ENCODE data around the gene SHPK.

SHPK gene

DNA sequence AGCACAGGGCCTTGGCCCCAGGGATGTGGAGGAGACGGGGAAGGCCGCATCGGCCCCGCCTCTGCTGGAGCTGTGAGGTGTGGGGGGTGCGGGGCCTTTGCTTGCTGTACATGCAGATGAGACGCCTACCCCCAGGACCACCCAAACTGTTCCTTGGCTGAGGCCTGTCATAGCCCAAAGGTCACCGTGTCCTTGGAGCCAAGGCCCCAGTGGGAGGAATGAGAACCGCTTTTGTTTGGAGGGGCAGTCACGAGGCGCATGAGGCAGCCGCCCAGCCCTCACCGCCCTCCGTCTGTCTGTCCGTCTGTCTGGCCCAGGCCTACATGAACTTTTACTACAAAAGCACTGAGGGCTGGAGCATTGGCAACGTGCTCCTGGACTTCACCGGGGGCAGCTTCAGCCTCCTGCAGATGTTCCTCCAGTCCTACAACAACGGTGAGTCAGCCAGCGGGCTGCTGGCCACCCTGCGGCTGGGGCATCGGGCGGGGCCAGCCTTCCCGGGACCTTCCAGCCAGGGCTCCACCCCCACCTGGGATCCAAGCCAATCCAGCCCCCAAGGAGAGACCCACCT lies 23.6 kb upstream of the SHPK start:
- Histone ChIP-seq H3K4me3 (ENCODE audit: low read length in 2 of 2) (no peak overlapping the region), H3K9ac (ENCODE audit: low read length in 2 of 2) (no peak overlapping the region), H3K36me3 (ENCODE audit: control insufficient read depth in 2 of 2, insufficient read depth in 2 of 2, low read length in 2 of 2) (peaks cover 7 to 12% of the 10 kb centered on the region in 2 donors), H3K27ac (ENCODE audit: low read length) (peak overlapping the region; percentile 53), H3K4me1 (ENCODE audit: control insufficient read depth, insufficient read depth, low read length) (peaks cover 14% of the 10 kb centered on the region), H3K27me3 (ENCODE audit: control insufficient read depth in 1 of 2, insufficient read depth in 2 of 2, low read length in 2 of 2) (no peaks in the 10 kb centered on the region), H3K9me3 (ENCODE audit: control insufficient read depth in 2 of 2, low read length in 2 of 2) (no peaks in the 10 kb centered on the region)

DNA sequence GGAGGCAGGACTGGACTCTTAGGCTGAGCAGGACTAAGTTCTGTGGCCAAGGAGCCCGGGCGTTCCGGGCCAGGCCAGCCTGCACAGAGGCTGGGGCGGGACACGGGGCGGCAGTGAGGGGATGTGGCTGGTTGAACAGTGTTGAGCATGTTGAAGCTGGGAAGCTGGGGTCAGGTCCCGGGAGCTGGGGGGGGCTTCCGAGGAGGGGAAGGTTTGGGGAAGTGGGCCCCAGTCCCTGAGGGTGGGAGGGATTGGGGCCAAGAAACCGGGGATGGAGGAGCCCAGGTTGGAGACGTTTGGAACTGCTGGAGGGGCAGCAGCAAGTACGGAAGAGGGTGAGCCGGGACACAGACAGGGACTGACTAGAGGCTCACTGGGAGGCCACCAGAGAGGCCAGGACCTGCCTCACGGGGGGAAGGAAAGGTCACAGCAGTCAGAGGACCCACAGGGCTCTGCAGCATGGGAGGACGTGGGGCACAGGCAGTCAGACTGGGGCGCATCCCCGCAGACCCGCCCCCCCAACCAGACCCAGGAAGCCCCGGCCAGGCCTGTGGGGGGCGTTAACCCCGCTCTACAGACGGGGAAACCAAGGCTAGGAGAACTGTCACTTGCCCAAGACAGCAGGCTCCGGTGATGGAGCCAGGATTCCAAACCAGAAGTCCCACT lies 22.9 kb upstream of the SHPK start:
- H3K9me3 ChIP-seq (ENCODE audit: control insufficient read depth in 2 of 2, low read length in 2 of 2): no peaks in the 10 kb centered on the region
- no peaks in the 10 kb centered on the region for H3K27me3 ChIP-seq (ENCODE audit: control insufficient read depth in 1 of 2, insufficient read depth in 2 of 2, low read length in 2 of 2)
- H3K4me3 ChIP-seq (ENCODE audit: low read length in 2 of 2): no peak overlapping the region
- peaks cover 0 to 6% of the 10 kb centered on the region in 2 donors for H3K36me3 ChIP-seq (ENCODE audit: control insufficient read depth in 2 of 2, insufficient read depth in 2 of 2, low read length in 2 of 2)
- peaks cover 14% of the 10 kb centered on the region for H3K4me1 ChIP-seq (ENCODE audit: control insufficient read depth, insufficient read depth, low read length)
- no peak overlapping the region for H3K9ac ChIP-seq (ENCODE audit: low read length in 2 of 2)
- peak overlapping the region; percentile 53 for H3K27ac ChIP-seq (ENCODE audit: low read length)

DNA sequence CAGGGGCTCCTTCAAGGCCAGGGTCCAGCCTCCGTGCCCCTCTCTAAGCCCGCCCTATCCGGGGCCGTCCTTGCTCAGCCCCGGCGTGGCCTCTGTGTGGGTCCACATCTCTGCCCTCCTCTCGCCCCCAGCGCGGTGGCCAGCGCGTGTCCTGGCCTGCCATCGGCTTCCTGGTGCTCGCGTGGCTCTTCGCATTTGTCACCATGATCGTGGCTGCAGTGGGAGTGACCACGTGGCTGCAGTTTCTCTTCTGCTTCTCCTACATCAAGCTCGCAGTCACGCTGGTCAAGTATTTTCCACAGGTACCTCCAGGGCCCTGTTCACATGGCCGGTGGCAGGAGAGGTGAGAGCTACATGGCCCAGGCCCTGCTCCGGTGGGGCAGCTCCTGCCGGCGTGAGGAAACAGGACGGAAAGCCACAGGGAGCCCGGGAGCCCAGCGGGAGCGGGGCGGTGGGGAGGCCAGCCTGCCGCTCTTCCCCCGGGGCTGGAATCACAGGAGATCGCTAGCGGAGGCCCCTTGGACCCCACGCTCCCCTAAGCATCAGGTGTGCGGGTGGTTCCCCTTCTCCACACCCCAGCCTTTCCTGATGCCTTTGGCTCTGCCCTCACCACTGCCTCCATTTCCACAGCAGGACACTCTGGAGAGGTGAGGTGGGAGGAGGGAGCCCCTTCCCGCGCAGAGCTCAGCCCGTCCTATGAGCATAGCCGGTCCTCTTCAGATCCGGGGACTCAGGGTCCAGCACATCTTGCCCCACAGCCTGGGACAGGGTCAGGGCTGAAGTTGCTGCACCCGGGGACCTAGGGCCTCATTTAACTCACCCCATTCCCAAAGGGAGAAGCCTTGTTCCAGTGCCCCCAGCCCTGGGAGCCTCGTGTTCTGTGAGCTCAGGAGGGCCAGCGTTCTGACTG lies 22.1 kb upstream of the SHPK start:
- Histone ChIP-seq H3K36me3 (ENCODE audit: control insufficient read depth in 2 of 2, insufficient read depth in 2 of 2, low read length in 2 of 2) (peaks cover 0 to 4% of the 10 kb centered on the region in 2 donors), H3K27ac (ENCODE audit: low read length) (no peak overlapping the region), H3K4me3 (ENCODE audit: low read length in 2 of 2) (no peak overlapping the region), H3K27me3 (ENCODE audit: control insufficient read depth in 1 of 2, insufficient read depth in 2 of 2, low read length in 2 of 2) (no peaks in the 10 kb centered on the region), H3K9me3 (ENCODE audit: control insufficient read depth in 2 of 2, low read length in 2 of 2) (no peaks in the 10 kb centered on the region), H3K9ac (ENCODE audit: low read length in 2 of 2) (no peak overlapping the region), H3K4me1 (ENCODE audit: control insufficient read depth, insufficient read depth, low read length) (peaks cover 14% of the 10 kb centered on the region)

DNA sequence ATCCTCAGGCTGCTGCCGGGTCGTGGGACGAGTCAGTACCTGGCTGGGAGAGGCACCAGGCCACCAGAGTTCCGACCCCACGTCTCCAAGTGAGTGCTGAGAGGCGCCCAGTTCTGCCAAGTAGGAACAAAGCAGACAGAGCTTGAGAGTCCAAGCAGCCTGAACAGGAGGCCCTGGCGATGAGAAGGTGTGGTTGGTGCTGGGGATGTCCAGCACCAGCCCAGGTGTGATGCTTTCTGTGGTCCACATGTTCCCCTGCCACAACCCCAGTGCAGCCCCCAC lies 21.5 kb upstream of the SHPK start:
- H3K27ac ChIP-seq (ENCODE audit: low read length): no peak overlapping the region
- peaks cover 14% of the 10 kb centered on the region for H3K4me1 ChIP-seq (ENCODE audit: control insufficient read depth, insufficient read depth, low read length)
- peaks cover 0 to 4% of the 10 kb centered on the region in 2 donors for H3K36me3 ChIP-seq (ENCODE audit: control insufficient read depth in 2 of 2, insufficient read depth in 2 of 2, low read length in 2 of 2)
- H3K4me3 ChIP-seq (ENCODE audit: low read length in 2 of 2): no peak overlapping the region
- H3K27me3 ChIP-seq (ENCODE audit: control insufficient read depth in 1 of 2, insufficient read depth in 2 of 2, low read length in 2 of 2): no peaks in the 10 kb centered on the region
- no peak overlapping the region for H3K9ac ChIP-seq (ENCODE audit: low read length in 2 of 2)
- H3K9me3 ChIP-seq (ENCODE audit: control insufficient read depth in 2 of 2, low read length in 2 of 2): no peaks in the 10 kb centered on the region

DNA sequence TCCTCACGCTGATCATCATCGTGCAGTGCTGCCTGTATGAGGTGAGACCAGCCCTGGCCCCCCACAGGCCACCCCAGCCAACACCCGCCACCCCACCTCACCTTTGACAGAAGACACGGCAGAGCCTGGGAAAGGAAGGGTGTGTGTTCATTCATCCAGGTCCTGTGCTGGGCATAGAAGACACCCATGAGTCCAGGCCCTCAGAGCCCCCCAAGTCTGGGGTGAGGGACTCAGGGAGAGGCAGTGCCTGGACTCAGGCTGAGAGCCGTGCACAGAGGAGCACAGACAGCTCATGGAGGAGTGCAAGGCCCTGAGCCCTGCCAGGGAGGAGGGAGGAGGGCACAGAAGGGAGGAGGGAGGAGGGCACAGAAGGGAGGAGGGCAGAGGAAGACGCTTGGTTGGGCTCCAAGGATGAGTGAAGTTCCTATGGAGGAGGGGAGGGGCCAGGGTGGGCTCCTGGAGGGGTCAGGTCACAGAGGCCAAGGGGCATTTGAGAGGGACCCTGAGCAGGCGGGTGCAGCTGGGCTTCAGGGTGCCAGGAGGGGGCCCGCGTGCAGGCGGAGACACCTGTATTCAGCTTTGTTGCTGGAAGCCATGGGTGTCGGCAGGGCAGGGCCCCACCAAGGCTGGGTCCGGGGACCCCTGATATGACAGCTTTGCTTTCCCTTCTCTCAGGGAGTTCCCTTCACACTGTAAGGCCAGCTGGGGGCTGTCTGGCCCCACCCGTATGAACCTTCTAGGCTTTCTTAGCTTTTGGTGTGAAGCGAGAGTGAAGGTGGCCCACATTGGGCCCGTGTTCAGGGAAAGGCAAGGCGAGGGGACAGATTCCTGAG lies 20.9 kb upstream of the SHPK start:
- H3K27me3 ChIP-seq (ENCODE audit: control insufficient read depth in 1 of 2, insufficient read depth in 2 of 2, low read length in 2 of 2): no peaks in the 10 kb centered on the region
- H3K9ac ChIP-seq (ENCODE audit: low read length in 2 of 2): no peak overlapping the region
- no peak overlapping the region for H3K4me3 ChIP-seq (ENCODE audit: low read length in 2 of 2)
- no peaks in the 10 kb centered on the region for H3K9me3 ChIP-seq (ENCODE audit: control insufficient read depth in 2 of 2, low read length in 2 of 2)
- H3K4me1 ChIP-seq (ENCODE audit: control insufficient read depth, insufficient read depth, low read length): peaks cover 14% of the 10 kb centered on the region
- H3K36me3 ChIP-seq (ENCODE audit: control insufficient read depth in 2 of 2, insufficient read depth in 2 of 2, low read length in 2 of 2): peaks cover 0 to 4% of the 10 kb centered on the region in 2 donors
- no peak overlapping the region for H3K27ac ChIP-seq (ENCODE audit: low read length)

DNA sequence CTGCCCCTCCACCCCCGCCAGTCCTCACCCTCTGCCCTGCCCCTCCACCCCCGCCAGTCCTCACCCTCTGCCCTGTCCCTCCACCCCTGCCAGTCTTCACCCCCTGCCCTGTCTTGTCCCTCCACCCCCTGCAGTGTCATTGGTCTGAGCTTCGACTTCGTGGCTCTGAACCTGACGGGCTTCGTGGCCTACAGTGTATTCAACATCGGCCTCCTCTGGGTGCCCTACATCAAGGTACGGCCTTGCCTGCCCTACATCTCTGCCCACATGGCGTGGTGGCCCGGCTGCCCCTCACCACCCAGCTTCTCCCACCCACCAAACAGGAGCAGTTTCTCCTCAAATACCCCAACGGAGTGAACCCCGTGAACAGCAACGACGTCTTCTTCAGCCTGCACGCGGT lies 20.3 kb upstream of the SHPK start:
- Histone ChIP-seq H3K9ac (ENCODE audit: low read length in 2 of 2) (no peak overlapping the region), H3K27me3 (ENCODE audit: control insufficient read depth in 1 of 2, insufficient read depth in 2 of 2, low read length in 2 of 2) (no peaks in the 10 kb centered on the region), H3K9me3 (ENCODE audit: control insufficient read depth in 2 of 2, low read length in 2 of 2) (no peaks in the 10 kb centered on the region), H3K27ac (ENCODE audit: low read length) (no peak overlapping the region), H3K4me3 (ENCODE audit: low read length in 2 of 2) (no peak overlapping the region), H3K36me3 (ENCODE audit: control insufficient read depth in 2 of 2, insufficient read depth in 2 of 2, low read length in 2 of 2) (peaks cover 0 to 2% of the 10 kb centered on the region in 2 donors), H3K4me1 (ENCODE audit: control insufficient read depth, insufficient read depth, low read length) (peaks cover 14% of the 10 kb centered on the region)

DNA sequence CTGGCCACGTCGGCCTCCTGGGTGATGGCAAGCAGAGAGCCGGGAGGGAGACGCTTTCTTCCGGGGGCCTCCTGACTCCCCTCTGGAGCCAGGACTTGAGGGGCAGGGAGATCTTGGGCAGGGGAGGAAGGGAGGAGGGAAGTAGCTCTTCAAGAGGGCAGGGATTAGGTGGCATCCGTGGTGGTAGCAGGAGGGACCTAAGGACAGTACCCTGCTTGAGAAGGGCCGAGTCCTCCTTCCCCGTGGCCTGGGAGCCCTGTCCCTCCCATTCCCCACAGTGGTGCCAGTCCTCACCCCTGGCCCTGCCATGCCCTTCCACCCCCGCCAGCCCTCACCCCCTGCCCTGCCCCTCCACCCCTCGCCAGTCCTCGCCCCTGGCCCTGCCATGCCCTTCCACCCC lies 19.7 kb upstream of the SHPK start:
- Histone ChIP-seq H3K4me3 (ENCODE audit: low read length in 2 of 2) (no peak overlapping the region), H3K27ac (ENCODE audit: low read length) (no peak overlapping the region), H3K27me3 (ENCODE audit: control insufficient read depth in 1 of 2, insufficient read depth in 2 of 2, low read length in 2 of 2) (no peaks in the 10 kb centered on the region), H3K4me1 (ENCODE audit: control insufficient read depth, insufficient read depth, low read length) (peaks cover 14% of the 10 kb centered on the region), H3K9me3 (ENCODE audit: control insufficient read depth in 2 of 2, low read length in 2 of 2) (no peaks in the 10 kb centered on the region), H3K9ac (ENCODE audit: low read length in 2 of 2) (no peak overlapping the region), H3K36me3 (ENCODE audit: control insufficient read depth in 2 of 2, insufficient read depth in 2 of 2, low read length in 2 of 2) (peaks cover 0 to 2% of the 10 kb centered on the region in 2 donors)

DNA sequence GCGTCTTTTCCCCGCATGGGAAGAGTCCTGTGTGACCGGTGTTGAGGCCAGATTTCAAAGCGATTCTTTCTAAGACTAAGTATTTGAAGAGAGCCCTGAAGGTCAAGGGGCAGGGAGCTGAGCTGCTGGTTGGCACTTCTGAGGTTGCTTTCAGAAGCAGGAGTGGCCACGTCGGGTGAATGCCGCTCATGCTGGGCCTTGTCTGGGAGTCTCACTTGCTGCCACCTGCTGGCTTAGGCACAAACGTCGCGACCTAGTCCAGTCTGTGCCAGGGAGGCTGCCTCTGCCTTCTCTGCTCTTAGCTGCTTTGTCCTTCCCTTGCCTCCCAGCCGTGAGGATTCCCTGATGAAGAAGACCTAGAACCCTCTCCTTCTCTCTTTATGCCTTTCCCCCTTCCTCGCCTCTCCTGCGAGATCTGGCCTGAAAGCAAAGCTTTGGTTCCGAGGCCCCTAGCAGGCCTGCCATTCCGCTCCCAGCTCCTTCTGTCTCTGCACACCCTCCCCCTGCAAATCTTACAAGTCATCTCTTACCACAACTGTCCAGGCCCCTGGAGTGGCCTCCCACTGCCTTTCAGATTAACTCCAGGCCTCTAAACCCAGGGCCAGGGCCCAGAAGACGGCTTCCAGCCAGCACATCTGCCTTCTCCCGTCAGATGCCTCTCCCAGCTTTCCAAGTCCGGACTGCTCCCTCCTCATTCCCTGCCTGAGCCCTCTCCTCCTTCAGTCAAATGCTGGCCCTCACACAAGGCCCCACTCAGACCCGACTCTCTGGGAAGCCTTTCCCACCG lies 11.9 kb upstream of the SHPK start:
- no peak overlapping the region for H3K9ac ChIP-seq (ENCODE audit: low read length in 2 of 2)
- H3K9me3 ChIP-seq (ENCODE audit: control insufficient read depth in 2 of 2, low read length in 2 of 2): no peaks in the 10 kb centered on the region
- H3K27ac ChIP-seq (ENCODE audit: low read length): no peak overlapping the region
- no peaks in the 10 kb centered on the region for H3K4me1 ChIP-seq (ENCODE audit: control insufficient read depth, insufficient read depth, low read length)
- H3K36me3 ChIP-seq (ENCODE audit: control insufficient read depth in 2 of 2, insufficient read depth in 2 of 2, low read length in 2 of 2): peaks cover 6 to 15% of the 10 kb centered on the region in 2 donors
- no peaks in the 10 kb centered on the region for H3K27me3 ChIP-seq (ENCODE audit: control insufficient read depth in 1 of 2, insufficient read depth in 2 of 2, low read length in 2 of 2)
- no peak overlapping the region for H3K4me3 ChIP-seq (ENCODE audit: low read length in 2 of 2)

DNA sequence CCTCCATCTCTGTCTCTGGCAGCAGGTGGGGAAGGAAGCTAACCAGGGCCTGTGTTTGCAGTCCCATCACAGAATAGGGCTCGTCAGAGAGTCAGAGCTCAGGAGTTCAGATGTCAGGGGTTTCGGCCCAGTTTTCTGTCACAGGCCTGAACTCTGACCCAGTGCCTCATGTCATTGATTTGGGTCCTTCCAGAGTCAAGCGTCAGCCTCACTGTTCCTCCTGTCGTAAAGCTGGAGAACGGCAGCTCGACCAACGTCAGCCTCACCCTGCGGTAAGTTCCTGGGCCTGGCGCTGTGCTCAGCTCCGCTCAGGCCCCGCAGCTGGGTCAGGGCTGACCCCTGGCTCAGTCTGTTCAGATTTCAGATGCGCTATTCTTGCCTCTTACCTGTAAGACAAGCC lies 11.2 kb upstream of the SHPK start:
- Histone ChIP-seq H3K4me3 (ENCODE audit: low read length in 2 of 2) (no peak overlapping the region), H3K27ac (ENCODE audit: low read length) (no peak overlapping the region), H3K9me3 (ENCODE audit: control insufficient read depth in 2 of 2, low read length in 2 of 2) (no peaks in the 10 kb centered on the region), H3K9ac (ENCODE audit: low read length in 2 of 2) (no peak overlapping the region), H3K36me3 (ENCODE audit: control insufficient read depth in 2 of 2, insufficient read depth in 2 of 2, low read length in 2 of 2) (peaks cover 6 to 17% of the 10 kb centered on the region in 2 donors), H3K4me1 (ENCODE audit: control insufficient read depth, insufficient read depth, low read length) (no peaks in the 10 kb centered on the region), H3K27me3 (ENCODE audit: control insufficient read depth in 1 of 2, insufficient read depth in 2 of 2, low read length in 2 of 2) (no peaks in the 10 kb centered on the region)

DNA sequence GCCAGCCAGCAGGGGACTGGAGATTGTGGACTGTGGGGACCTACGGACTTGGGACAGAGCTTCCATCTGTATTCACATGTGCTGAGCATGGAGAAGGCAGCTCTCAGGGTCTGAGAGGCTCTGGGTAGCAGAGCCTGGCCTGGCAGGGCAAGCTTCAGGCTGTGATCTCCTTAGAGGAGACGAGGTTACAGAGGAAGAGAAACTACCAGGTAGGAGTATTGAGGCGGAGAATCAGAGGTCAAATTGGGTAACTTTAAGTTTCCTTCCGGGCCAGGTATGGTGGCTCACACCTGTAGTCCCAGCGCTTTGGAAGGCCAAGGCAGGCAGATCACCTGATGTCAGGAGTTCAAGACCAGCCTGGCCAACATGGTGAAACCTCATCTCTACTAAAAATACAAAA lies 9.3 kb upstream of the SHPK start:
- Histone ChIP-seq H3K9ac (ENCODE audit: low read length in 2 of 2) (no peak overlapping the region), H3K36me3 (ENCODE audit: control insufficient read depth in 2 of 2, insufficient read depth in 2 of 2, low read length in 2 of 2) (peaks cover 6 to 22% of the 10 kb centered on the region in 2 donors), H3K4me3 (ENCODE audit: low read length in 2 of 2) (no peak overlapping the region), H3K4me1 (ENCODE audit: control insufficient read depth, insufficient read depth, low read length) (no peaks in the 10 kb centered on the region), H3K27me3 (ENCODE audit: control insufficient read depth in 1 of 2, insufficient read depth in 2 of 2, low read length in 2 of 2) (no peaks in the 10 kb centered on the region), H3K9me3 (ENCODE audit: control insufficient read depth in 2 of 2, low read length in 2 of 2) (no peaks in the 10 kb centered on the region), H3K27ac (ENCODE audit: low read length) (no peak overlapping the region)

Measured in stomach smooth muscle (tissue), 2 donors.